GM23338 (cell line): Measurements from ENCODE around the gene ZPLD1. TPM values are rescaled to one million over a fixed set of nuclear protein-coding genes. Genes with fewer than 3 reads are reported as not detected.

ENCODE experiments used
- ATAC-seq: fragments of 200-7000 bp; cut with Tn5 transposase; 3 replicates; pipeline ENCODE4 v1.9.1; 2020
- DNase-seq: peaks from one replicate; pipeline ENCODE4 v3.0.0-alpha.2; 2015; ENCODE audit warnings: low spot score
- H2AFZ ChIP-seq: fragments of 200-600 bp; sonication (generic); 2 replicates; pipeline ENCODE4 v1.8.0; 2016; ENCODE audit warnings: antibody characterized with exemption, mild to moderate bottlenecking, moderate library complexity
- H3F3A ChIP-seq: fragments of 200-600 bp; sonication (generic); replicated peaks from 2 replicates; pipeline ENCODE4 v1.8.0; 2017; ENCODE audit warnings: antibody characterized with exemption, mixed run types, low read depth
- H3K27ac ChIP-seq: fragments of 200-600 bp; sonication (generic); 2 replicates; pipeline ENCODE4 v1.6.1; 2016; ENCODE audit warnings: low read depth
- H3K27me3 ChIP-seq: fragments of 200-600 bp; sonication (generic); 2 replicates; pipeline ENCODE4 v1.8.0; 2016; ENCODE audit warnings: mild to moderate bottlenecking, mixed run types, moderate library complexity; ENCODE audit not compliant: insufficient read depth
- H3K36me3 ChIP-seq: fragments of 200-600 bp; sonication (generic); 2 replicates; pipeline ENCODE4 v1.8.0; 2016; ENCODE audit warnings: mild to moderate bottlenecking; ENCODE audit not compliant: insufficient read depth
- H3K4me1 ChIP-seq: fragments of 200-600 bp; sonication (generic); 2 replicates; pipeline ENCODE4 v1.8.0; 2016; ENCODE audit warnings: mild to moderate bottlenecking, moderate library complexity; ENCODE audit not compliant: insufficient read depth
- H3K4me2 ChIP-seq: fragments of 200-600 bp; sonication (generic); 2 replicates; pipeline ENCODE4 v1.7.1; 2017; ENCODE audit warnings: mixed run types
- H3K4me3 ChIP-seq: fragments of 200-600 bp; sonication (generic); 2 replicates; pipeline ENCODE4 v1.6.1; 2016; ENCODE audit warnings: mixed run types
- H3K79me2 ChIP-seq: fragments of 200-600 bp; sonication (generic); replicated peaks from 2 replicates; pipeline ENCODE4 v1.8.0; 2017; ENCODE audit warnings: mild to moderate bottlenecking; ENCODE audit not compliant: insufficient read depth
- H3K9me2 ChIP-seq: fragments of 200-600 bp; sonication (generic); 2 replicates; pipeline ENCODE4 v1.8.0; 2017; ENCODE audit not compliant: insufficient read depth
- H4K20me1 ChIP-seq: fragments of 200-600 bp; sonication (generic); replicated peaks from 2 replicates; pipeline ENCODE4 v1.8.0; 2017; ENCODE audit warnings: mild to moderate bottlenecking; ENCODE audit not compliant: insufficient read depth
- H3K27ac Mint-ChIP-seq: 2 replicates; pipeline ENCODE4 v1.8.0; 2020; ENCODE audit warnings: inconsistent platforms, mild to moderate bottlenecking, moderate library complexity, mixed read lengths
- H3K27me3 Mint-ChIP-seq: 3 replicates; pipeline ENCODE4 v1.8.0; 2022; ENCODE audit warnings: low read depth, mild to moderate bottlenecking, moderate library complexity, mixed read lengths, inconsistent platforms; ENCODE audit not compliant: insufficient read depth, poor library complexity
- H3K36me3 Mint-ChIP-seq: 3 replicates; pipeline ENCODE4 v1.8.0; 2021; ENCODE audit warnings: low read depth, mild to moderate bottlenecking, inconsistent platforms, moderate library complexity, mixed read lengths
- H3K4me1 Mint-ChIP-seq: 3 replicates; pipeline ENCODE4 v1.8.0; 2020; ENCODE audit warnings: mild to moderate bottlenecking, inconsistent platforms, mixed read lengths
- H3K4me3 Mint-ChIP-seq: 3 replicates; pipeline ENCODE4 v1.8.0; 2021; ENCODE audit warnings: moderate library complexity, mild to moderate bottlenecking, inconsistent platforms, mixed read lengths
- H3K9me3 Mint-ChIP-seq: 3 replicates; pipeline ENCODE4 v1.8.0; 2020; ENCODE audit warnings: moderate library complexity, mild to moderate bottlenecking, inconsistent platforms, mixed read lengths
- CREB1 ChIP-seq: fragments of 250-450 bp; sonication (Bioruptor Pico); IDR thresholded peaks from 2 replicates; pipeline ENCODE4 v1.5.0; 2020; ENCODE audit warnings: low read depth, mild to moderate bottlenecking, moderate library complexity
- EZH2 ChIP-seq: fragments of 200-600 bp; sonication (generic); IDR thresholded peaks from one replicate; pipeline ENCODE4 v1.8.0; 2017; ENCODE audit warnings: antibody characterized with exemption, mild to moderate bottlenecking, low read depth; ENCODE audit not compliant: unreplicated experiment
- JUNB ChIP-seq: IDR thresholded peaks from one replicate; pipeline ENCODE4 v1.6.1; 2016; ENCODE audit warnings: antibody characterized with exemption; ENCODE audit not compliant: unreplicated experiment
- NANOG ChIP-seq: IDR thresholded peaks from 2 replicates; pipeline ENCODE4 v1.6.1; 2016; ENCODE audit warnings: antibody characterized with exemption, borderline replicate concordance
- POLR2AphosphoS5 ChIP-seq: IDR thresholded peaks from 2 replicates; pipeline ENCODE4 v1.6.1; 2016; ENCODE audit warnings: antibody characterized with exemption, low read depth
- STAT1 ChIP-seq: IDR thresholded peaks from one replicate; pipeline ENCODE4 v1.6.1; 2016; ENCODE audit warnings: antibody characterized with exemption; ENCODE audit not compliant: unreplicated experiment
- ZNF114 ChIP-seq: fragments of 250-450 bp; sonication (Bioruptor Pico); IDR thresholded peaks from 2 replicates; pipeline ENCODE4 v1.5.0; 2020; ENCODE audit warnings: mild to moderate bottlenecking, moderate library complexity
- ZNF331 ChIP-seq: fragments of 250-450 bp; sonication (Bioruptor Pico); IDR thresholded peaks from 2 replicates; pipeline ENCODE4 v1.5.0; 2020; ENCODE audit warnings: low read depth, mild to moderate bottlenecking, moderate library complexity
- polyA plus RNA-seq: library from polyadenylated mRNA; unstranded; fragments of >200 nt; fragmentation: Nextera tagmentation; extraction: Ambion mirVana; gene quantifications from 2 replicates; pipeline ENCODE4 v1.2.1, GENCODE V29; 2016
- total RNA-seq: library from RNA; depleted of rRNA; stranded (reverse); fragments of >200 nt; shearing (Covaris generic); gene quantifications from 2 replicates; pipeline ENCODE4 v1.2.3, GENCODE V29; 2014
- TF ChIP-seq, protein P1 (sequence below), 2 experiments: fragments of 200-600 bp in 1 of 2; sonication (generic) in 1 of 2; conservative IDR thresholded peaks; 2 replicates each; pipeline versions ENCODE4 v1.5.1 to v1.6.1; 2016 to 2017; ENCODE audit warnings: antibody characterized with exemption in 2 of 2, low read depth in 2 of 2, mild to moderate bottlenecking in 2 of 2, moderate library complexity in 1 of 2
- TF ChIP-seq, protein P2 (sequence below): fragments of 250-450 bp; sonication (Bioruptor Pico); IDR thresholded peaks from 2 replicates; pipeline ENCODE4 v1.5.0; 2020; ENCODE audit warnings: mild to moderate bottlenecking, moderate library complexity
- TF ChIP-seq, protein P3 (sequence below): IDR thresholded peaks from one replicate; pipeline ENCODE4 v1.6.1; 2018; ENCODE audit warnings: antibody characterized with exemption; ENCODE audit not compliant: unreplicated experiment
- TF ChIP-seq, protein P4 (sequence below): IDR thresholded peaks from 2 replicates; pipeline ENCODE4 v1.6.1; 2016; ENCODE audit warnings: antibody characterized with exemption

ZPLD1 gene
- total and polyA plus RNA-seq, 2 experiments from 2014 or later: not detected

DNA sequence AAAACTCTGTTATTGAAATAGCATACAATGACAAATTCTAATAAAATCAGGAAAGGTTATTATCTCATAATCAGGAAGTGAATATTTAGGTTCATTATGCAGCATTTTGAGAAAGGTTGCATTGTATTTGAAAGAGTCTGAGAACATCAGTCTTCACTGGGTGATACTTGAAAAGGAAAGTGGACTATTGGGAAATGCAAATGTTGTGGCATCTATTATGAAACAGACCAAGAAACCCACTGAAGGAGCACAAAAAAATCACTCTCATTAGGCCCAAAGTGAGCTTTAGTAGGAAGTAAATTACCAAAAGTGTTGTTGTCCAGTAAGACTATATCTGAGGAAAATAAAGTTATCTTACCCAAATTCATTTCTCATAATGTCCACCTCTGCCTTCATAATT is 90.8 kb downstream of the ZPLD1 start (continued):
- no peak for TF ChIP-seq EZH2

DNA sequence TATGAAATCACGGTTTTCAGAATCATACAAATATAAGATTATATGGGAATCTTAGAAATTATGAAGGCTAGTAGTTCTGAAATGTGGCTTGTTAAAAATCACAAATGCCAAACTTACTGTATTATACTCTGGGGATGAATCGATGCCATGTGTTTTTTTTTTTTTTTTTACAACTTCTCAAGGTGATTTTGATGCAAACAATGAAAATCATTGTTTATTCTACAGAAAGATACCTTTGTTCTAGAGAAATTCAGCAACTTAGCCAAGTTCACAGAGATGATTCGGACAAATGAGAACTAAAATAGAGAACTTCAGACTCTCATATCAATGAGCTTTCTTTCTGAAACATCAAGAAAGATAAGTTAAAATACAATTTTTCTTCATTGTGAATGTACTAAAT is 92.0 kb downstream of the ZPLD1 start:
- no peak for TF ChIP-seq CREB1 (CRISPR knock-in tag)
- TF ChIP-seq, protein P1, sequence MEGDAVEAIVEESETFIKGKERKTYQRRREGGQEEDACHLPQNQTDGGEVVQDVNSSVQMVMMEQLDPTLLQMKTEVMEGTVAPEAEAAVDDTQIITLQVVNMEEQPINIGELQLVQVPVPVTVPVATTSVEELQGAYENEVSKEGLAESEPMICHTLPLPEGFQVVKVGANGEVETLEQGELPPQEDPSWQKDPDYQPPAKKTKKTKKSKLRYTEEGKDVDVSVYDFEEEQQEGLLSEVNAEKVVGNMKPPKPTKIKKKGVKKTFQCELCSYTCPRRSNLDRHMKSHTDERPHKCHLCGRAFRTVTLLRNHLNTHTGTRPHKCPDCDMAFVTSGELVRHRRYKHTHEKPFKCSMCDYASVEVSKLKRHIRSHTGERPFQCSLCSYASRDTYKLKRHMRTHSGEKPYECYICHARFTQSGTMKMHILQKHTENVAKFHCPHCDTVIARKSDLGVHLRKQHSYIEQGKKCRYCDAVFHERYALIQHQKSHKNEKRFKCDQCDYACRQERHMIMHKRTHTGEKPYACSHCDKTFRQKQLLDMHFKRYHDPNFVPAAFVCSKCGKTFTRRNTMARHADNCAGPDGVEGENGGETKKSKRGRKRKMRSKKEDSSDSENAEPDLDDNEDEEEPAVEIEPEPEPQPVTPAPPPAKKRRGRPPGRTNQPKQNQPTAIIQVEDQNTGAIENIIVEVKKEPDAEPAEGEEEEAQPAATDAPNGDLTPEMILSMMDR (conservative IDR thresholded peaks at IDR 0.05; ENCODE audit: low read depth in 2 of 2): no peak
- no peak for TF ChIP-seq NANOG
- TF ChIP-seq STAT1: no peak
- no peak for TF ChIP-seq EZH2
- TF ChIP-seq, protein P2, sequence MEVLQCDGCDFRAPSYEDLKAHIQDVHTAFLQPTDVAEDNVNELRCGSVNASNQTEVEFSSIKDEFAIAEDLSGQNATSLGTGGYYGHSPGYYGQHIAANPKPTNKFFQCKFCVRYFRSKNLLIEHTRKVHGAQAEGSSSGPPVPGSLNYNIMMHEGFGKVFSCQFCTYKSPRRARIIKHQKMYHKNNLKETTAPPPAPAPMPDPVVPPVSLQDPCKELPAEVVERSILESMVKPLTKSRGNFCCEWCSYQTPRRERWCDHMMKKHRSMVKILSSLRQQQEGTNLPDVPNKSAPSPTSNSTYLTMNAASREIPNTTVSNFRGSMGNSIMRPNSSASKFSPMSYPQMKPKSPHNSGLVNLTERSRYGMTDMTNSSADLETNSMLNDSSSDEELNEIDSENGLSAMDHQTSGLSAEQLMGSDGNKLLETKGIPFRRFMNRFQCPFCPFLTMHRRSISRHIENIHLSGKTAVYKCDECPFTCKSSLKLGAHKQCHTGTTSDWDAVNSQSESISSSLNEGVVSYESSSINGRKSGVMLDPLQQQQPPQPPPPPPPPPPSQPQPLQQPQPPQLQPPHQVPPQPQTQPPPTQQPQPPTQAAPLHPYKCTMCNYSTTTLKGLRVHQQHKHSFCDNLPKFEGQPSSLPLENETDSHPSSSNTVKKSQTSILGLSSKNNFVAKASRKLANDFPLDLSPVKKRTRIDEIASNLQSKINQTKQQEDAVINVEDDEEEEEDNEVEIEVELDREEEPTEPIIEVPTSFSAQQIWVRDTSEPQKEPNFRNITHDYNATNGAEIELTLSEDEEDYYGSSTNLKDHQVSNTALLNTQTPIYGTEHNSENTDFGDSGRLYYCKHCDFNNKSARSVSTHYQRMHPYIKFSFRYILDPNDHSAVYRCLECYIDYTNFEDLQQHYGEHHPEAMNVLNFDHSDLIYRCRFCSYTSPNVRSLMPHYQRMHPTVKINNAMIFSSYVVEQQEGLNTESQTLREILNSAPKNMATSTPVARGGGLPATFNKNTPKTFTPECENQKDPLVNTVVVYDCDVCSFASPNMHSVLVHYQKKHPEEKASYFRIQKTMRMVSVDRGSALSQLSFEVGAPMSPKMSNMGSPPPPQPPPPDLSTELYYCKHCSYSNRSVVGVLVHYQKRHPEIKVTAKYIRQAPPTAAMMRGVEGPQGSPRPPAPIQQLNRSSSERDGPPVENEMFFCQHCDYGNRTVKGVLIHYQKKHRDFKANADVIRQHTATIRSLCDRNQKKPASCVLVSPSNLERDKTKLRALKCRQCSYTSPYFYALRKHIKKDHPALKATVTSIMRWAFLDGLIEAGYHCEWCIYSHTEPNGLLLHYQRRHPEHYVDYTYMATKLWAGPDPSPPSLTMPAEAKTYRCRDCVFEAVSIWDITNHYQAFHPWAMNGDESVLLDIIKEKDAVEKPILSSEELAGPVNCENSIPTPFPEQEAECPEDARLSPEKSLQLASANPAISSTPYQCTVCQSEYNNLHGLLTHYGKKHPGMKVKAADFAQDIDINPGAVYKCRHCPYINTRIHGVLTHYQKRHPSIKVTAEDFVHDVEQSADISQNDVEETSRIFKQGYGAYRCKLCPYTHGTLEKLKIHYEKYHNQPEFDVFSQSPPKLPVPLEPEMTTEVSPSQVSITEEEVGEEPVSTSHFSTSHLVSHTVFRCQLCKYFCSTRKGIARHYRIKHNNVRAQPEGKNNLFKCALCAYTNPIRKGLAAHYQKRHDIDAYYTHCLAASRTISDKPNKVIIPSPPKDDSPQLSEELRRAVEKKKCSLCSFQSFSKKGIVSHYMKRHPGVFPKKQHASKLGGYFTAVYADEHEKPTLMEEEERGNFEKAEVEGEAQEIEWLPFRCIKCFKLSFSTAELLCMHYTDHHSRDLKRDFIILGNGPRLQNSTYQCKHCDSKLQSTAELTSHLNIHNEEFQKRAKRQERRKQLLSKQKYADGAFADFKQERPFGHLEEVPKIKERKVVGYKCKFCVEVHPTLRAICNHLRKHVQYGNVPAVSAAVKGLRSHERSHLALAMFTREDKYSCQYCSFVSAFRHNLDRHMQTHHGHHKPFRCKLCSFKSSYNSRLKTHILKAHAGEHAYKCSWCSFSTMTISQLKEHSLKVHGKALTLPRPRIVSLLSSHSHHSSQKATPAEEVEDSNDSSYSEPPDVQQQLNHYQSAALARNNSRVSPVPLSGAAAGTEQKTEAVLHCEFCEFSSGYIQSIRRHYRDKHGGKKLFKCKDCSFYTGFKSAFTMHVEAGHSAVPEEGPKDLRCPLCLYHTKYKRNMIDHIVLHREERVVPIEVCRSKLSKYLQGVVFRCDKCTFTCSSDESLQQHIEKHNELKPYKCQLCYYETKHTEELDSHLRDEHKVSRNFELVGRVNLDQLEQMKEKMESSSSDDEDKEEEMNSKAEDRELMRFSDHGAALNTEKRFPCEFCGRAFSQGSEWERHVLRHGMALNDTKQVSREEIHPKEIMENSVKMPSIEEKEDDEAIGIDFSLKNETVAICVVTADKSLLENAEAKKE (CRISPR knock-in tag): no peak
- TF ChIP-seq ZNF331: no peak
- TF ChIP-seq, protein P3, sequence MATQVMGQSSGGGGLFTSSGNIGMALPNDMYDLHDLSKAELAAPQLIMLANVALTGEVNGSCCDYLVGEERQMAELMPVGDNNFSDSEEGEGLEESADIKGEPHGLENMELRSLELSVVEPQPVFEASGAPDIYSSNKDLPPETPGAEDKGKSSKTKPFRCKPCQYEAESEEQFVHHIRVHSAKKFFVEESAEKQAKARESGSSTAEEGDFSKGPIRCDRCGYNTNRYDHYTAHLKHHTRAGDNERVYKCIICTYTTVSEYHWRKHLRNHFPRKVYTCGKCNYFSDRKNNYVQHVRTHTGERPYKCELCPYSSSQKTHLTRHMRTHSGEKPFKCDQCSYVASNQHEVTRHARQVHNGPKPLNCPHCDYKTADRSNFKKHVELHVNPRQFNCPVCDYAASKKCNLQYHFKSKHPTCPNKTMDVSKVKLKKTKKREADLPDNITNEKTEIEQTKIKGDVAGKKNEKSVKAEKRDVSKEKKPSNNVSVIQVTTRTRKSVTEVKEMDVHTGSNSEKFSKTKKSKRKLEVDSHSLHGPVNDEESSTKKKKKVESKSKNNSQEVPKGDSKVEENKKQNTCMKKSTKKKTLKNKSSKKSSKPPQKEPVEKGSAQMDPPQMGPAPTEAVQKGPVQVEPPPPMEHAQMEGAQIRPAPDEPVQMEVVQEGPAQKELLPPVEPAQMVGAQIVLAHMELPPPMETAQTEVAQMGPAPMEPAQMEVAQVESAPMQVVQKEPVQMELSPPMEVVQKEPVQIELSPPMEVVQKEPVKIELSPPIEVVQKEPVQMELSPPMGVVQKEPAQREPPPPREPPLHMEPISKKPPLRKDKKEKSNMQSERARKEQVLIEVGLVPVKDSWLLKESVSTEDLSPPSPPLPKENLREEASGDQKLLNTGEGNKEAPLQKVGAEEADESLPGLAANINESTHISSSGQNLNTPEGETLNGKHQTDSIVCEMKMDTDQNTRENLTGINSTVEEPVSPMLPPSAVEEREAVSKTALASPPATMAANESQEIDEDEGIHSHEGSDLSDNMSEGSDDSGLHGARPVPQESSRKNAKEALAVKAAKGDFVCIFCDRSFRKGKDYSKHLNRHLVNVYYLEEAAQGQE: no peak
- TF ChIP-seq, protein P4, sequence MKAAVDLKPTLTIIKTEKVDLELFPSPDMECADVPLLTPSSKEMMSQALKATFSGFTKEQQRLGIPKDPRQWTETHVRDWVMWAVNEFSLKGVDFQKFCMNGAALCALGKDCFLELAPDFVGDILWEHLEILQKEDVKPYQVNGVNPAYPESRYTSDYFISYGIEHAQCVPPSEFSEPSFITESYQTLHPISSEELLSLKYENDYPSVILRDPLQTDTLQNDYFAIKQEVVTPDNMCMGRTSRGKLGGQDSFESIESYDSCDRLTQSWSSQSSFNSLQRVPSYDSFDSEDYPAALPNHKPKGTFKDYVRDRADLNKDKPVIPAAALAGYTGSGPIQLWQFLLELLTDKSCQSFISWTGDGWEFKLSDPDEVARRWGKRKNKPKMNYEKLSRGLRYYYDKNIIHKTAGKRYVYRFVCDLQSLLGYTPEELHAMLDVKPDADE: no peak
- no peak for TF ChIP-seq JUNB
- TF ChIP-seq POLR2AphosphoS5: no peak
- no peak for TF ChIP-seq ZNF114 (CRISPR knock-in tag)
- no peak for ATAC-seq
- no peaks in the 10 kb centered on the region for H3K4me1 ChIP-seq
- no peak overlapping the region for H3K27ac ChIP-seq
- no peak for DNase-seq
- no peaks in the 10 kb centered on the region for H3K27me3 ChIP-seq
- Mint-ChIP-seq H3K9me3 (no peaks in the 10 kb centered on the region), H3K27me3 (no peaks in the 10 kb centered on the region), H3K36me3 (no peaks in the 10 kb centered on the region), H3K4me3 (no peak overlapping the region), H3K4me1 (peaks cover 2% of the 10 kb centered on the region; the same call in 1 of the 3 replicates), H3K27ac (no peak overlapping the region)
- H3K79me2 ChIP-seq: no peaks in the 10 kb centered on the region
- no peaks in the 10 kb centered on the region for H4K20me1 ChIP-seq
- H3K9me2 ChIP-seq: no peaks in the 10 kb centered on the region; the same call in 1 of the 2 replicates
- no peak overlapping the region for H3K4me2 ChIP-seq
- H2AFZ ChIP-seq: no peak overlapping the region
- no peaks in the 10 kb centered on the region for H3F3A ChIP-seq
- H3K36me3 ChIP-seq: no peaks in the 10 kb centered on the region
- no peak overlapping the region for H3K4me3 ChIP-seq
